HG03378 (cell line): ENCODE results near the gene LRRC7.

ENCODE experiments used
- ATAC-seq: cut with Tn5 transposase; IDR thresholded peaks from one replicate; pipeline ENCODE4 v1.9.1; 2021; ENCODE audit warnings: mild to moderate bottlenecking, moderate library complexity; ENCODE audit not compliant: unreplicated experiment

LRRC7 gene

DNA sequence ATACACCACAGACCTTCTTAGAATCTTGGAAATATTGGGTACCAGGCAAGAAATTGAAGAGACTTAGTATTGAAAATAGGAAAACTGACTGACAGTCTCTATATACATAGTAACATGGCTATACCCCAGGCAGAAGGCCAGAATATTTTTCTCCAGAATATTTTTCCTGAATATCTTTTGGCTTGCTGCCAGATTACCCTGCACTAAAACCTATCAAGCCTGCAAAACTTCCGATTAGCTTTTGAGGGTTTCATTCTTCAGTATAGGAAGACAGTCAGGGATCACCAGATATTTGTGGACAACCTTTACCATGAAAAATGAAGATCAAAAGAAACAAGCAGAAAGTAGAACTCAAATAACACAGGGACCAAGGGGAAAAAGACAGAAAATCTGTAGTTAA, 187.9 kb downstream of the LRRC7 start:
- no peak for ATAC-seq

DNA sequence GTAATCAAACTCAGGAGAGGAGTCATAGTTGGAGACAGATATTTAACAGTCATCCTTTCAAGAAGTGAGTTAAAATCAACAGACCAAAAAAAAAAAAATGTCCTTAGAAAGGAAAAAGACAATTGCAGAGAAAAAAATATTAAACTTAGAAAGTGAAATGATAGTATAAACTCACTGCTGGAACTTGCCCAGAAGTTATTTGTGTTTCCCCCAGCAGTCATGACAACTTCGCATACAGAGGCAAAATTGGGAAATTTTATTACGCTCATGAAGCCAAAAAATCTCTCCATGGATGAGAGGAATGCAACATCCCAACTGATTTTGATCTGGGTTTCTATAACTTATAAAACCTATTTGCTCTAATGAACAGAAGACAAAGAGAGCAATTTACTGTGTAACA, 198.2 kb downstream of the LRRC7 start:
- no peak for ATAC-seq

DNA sequence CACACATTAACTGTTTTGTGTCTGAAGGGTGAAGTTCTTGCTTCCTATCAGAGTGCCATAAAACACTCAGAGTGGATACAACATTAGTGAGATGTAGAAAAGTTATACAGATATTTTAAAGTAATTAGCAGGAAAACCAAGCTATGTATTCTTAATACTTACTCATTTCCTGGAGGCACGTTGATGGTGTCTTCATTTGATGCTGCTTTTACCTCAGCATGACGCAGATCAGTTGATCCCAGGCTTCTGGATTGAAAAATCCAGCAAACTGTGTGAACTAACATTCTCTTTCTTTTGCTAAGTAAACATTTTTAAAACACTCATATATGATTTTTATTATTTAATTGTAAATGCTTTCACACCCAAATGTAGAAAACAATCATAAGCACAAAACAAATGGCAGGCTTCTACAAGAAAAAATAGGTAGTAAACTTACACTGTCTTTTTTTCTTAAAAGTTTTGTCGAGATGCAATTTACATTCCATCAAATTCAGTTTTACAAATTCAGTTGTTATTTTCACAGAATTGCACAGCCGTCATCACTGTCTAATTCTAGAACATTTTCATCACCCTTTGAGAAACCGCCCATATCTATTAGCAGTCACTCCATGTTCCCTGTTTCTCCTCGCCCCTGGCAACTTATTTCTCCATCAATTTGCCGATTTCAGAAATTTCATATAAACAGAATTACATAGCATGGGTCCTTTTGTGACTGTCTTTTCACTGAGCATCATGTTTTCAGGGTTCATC, 198.9 kb downstream of the LRRC7 start:
- no peak for ATAC-seq

DNA sequence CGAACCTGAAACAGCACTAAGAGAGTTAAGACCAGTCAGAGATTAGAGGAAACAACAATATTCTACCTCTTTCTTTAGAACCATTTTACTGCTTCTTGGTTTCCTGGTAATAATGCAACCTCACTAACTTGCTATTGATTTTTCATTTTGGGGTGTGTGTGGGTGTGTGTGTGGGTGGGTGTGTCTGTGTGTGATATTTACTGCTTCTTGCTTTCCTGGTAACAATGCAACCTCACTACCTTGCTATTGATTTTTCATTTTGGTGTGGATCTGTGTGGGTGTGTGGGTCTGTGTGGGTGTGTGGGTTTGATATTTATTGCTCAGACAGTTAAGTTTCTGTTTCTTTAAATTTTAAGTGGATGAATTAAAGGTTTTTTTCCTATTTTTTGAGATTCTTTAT, 208.8 kb downstream of the LRRC7 start:
- ATAC-seq = no peak

DNA sequence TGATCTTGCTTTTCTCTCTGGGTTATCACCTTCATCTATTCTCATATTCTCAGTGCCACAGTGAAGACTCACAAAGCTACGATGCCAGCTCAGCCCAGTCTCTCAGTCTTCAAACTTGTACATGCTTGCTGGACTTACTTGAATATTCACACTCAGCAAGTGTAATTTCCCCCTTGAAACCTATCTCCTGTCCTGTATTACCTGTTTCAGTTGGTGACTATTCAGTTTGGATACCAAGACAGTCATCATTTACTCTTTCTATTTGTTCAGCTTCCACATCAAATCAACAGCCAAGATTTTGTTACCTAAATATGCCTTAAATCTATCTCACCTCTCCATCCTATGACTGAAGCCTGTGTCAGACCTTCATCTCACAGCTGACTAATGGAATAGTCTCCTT, 209.7 kb downstream of the LRRC7 start:
- ATAC-seq = no peak

DNA sequence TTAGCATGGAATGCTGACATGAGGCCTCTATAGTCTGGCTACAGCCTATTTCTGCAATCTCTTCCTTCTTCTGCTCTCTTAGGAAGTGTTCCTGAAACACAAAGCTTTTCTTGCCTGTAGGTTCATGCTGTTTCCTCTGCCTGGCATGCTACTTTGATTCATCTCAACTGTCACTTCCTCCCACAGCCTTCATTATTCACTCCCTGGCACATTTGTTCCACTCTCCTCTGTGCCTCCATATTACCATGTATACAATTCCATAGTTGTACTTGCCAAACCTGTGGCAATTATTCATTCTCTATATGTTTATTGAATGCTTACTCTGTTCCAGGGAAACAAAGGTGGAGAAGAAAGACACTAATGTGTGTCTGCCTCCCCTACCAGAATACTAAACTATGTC, 210.2 kb downstream of the LRRC7 start:
- ATAC-seq = no peak

DNA sequence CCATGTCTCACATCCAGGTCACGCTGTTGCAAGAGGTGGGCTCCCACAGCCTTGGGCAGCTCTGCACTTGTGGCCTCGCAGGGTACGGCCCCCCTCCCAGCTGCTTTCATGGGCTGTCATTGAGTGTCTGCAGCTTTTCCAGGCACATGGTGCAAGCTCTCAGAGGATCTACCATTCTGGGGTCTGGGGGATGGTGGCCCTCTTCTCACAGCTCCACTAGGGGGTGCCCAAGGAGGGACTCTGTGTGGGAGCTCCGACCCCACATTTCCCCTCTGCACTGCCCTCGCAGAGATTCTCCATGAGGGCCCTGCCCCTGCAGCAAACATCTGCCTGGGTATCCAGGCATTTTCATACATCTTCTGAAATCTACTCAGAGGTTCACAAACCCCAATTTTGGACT, 219.4 kb downstream of the LRRC7 start:
- no peak for ATAC-seq

DNA sequence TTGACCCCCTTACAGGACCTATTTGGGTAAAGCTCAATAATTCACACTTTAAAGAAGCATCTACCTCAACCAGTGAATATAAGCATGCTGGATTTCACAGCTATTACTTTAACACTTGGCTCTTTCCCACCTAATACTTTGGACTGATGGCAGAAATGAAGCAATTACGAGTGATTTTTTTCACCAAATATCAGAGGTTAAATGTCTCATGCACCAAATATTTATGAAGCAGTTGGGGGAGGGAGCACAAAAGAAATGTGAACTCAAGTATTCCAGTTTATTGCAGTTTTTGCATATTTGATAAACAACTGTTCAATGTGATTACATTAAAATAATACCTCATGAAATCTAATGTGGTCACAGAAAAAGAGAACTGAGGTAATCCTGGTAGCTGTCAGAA, 223.6 kb downstream of the LRRC7 start:
- ATAC-seq = no peak

DNA sequence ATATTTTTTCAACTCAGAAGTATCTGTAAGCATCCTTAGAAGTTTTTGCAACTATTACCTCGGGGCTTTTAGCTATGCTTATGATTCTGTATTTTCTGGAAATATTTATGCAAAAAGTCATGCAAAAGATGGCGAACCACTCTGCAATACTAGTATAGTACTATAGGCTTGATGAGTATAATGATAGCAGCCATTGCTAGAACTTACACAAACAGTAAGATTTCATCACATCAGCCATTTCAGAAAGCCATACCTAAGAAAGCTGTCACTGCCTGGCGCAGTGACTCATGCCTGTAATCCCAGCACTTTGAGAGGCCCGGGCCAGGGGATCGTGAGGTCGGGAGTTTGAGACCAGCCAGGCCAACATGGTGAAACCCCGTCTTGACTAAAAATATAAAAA, 227.1 kb downstream of the LRRC7 start:
- no peak for ATAC-seq

DNA sequence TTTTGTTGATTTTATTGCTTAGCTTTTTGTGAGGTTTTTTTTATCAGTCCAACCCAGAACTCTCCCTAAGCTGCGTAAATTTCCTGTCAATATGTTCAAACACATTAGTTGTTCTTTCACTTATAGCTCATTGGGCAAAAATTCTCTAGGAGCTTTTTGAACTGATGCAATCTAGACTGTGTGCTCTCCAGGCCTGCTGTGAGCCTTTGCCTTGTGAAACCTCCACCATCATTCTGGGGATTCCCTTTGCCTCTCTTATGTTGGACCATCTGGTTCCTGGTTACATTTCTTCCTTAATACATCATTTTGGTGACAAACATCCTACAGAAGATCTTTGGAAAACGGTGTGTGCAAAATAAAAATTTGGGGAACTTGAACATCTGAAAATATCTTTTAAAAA, 247.2 kb downstream of the LRRC7 start:
- ATAC-seq = no peak

DNA sequence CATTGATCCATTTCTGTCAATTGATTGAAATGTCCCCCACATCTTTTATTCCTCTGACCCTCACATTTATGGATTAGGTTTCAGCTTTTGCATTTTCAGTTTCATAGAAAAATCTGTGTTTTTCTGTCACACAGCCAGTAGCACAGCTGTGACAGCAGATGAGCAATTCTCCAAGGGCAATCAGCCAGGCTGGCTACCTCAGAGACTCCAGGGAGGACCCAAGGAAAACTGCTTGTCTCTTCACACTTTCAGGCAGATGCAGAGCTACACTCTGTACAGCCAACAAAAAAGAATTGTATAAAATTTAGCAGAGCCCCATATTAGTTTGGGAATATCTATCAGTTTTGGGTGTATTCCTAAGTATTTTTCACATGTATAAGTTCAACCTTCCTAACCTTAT, 257.2 kb downstream of the LRRC7 start:
- no peak for ATAC-seq

DNA sequence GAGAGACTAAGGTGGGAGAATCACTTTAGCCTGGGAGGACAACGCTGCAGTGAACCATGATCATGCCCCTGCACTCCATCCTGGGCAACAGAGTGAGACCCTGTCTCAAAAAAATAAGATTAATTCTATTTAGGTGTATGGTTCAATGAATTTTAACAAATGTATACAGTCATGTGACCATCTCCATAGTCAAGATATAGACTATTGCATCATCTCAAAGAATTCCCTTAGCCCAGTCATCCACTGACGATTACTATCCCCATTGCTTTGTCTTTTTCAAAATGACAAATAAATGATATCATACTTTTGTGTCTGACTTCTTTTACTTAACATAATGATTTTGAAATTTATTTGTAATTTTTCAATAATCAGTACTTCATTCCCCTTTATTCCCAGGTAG, 260.0 kb downstream of the LRRC7 start:
- no peak for ATAC-seq

DNA sequence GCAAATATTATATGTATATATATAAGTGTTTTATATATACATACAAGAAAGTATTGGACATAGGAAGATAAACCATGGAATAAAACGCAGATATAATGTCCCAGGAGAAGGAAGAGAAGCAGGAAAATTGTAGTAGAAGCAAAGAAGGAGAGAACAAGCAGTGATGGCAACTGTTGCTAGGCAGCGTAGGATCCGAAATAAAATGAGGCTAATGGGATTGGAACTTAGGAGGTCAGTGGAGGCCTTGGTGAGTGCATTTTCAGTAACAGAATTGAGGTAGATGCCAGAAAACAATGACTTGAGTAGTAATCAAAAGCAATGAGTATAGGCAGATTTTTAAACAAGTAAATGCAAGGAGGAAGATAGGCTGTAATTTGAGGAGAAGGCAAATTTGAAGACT, 265.8 kb downstream of the LRRC7 start:
- ATAC-seq = no peak

DNA sequence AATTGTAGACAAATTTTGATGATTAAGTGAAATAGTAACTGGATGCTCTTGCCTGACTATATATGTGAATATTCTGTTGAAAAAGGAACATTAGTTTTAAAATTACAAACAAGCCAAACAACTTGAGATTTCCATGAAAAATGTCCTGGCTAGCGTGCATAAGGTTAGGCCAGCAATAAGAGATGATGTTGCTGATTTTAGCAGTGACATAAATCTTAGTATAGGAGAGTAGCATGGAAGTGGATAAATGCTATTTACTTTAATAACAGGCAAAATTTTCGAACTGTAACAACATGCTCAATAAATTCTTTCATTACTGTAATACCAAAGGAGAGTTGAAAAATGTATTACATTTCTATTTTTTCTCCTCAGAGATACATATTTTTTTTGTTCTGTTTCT, 266.6 kb downstream of the LRRC7 start:
- ATAC-seq = no peak

DNA sequence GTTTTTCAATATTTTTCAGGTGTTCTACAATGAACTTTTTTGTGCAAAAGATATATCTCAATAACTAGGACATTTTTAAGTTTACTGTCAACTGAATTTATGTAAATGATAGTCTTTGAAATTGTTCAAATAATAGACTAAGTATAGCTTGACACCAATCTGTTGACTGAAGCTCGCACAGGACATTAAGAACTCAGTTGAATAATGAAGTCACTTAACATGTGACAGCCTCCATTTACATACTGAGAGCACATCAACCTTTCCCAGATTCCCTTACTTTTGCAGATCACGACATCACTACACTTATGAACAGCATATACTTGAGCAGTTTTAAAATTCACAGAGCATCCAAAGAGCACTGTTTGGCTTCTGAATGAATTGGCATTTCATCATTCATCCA, 268.2 kb downstream of the LRRC7 start:
- ATAC-seq = no peak

DNA sequence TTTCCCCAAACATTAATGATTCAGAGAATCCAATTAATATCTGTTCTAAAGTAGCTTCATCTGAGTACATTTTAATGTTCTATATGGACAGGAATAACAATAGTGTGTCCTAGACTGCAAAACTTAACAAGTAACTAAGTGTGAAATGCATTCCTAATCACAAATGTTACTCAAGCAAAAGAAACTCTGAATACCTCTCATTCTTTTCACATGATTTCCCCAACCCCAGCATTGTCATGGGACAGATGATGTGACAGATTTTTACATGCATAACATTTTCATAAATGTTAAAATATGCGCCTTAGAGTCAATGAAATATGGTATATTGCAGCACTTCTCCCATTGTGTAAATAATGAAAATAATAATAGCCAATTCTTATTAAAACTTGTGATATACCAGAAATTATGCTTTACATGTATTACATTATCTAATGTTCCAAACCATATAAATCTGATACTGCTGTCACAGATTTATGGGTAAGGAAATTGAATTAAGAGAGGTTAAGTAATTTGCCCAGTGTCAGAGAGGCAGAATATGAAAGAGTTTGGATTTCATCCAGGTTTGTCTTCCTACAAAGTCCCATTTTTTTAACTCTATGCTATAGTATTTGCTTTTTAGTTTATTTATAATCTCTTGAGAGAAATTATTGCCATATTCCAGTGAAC, 269.4 kb downstream of the LRRC7 start:
- no peak for ATAC-seq

DNA sequence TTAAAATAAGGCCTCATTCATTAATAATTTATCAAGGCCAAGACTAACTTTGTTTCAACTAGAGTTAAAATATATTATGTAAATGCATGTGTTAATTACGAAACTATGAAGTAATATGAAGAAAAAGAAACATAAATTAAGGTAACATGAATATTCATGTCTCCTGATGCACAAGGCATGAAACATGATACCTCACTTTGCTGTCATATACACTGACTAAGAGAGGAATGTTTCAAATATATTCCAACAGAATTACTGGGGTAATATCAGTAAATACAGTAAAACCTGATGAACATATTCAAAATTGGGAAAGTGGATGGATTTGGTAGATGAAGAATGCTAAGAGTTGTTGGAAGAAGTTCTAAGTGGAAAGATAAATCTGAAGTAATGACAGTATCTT, 274.6 kb downstream of the LRRC7 start:
- ATAC-seq = no peak

DNA sequence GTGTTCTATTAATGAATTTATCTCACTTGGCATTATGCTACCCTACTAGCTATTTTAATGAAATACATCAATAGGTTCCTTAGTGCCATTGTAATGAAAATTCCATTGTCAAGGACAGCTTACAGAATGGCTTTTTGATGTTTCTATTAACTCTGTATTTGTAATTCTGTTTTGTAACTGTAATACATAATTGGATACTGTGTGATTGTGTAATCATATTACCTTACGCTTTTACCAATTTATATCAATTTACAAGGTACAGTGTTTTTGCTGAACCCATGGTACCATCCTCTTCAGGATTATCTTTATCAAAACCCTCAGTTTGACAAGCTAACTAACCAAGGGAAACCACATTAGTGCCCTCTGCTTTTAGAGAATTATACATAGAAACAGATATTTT, 277.9 kb downstream of the LRRC7 start:
- ATAC-seq = no peak

DNA sequence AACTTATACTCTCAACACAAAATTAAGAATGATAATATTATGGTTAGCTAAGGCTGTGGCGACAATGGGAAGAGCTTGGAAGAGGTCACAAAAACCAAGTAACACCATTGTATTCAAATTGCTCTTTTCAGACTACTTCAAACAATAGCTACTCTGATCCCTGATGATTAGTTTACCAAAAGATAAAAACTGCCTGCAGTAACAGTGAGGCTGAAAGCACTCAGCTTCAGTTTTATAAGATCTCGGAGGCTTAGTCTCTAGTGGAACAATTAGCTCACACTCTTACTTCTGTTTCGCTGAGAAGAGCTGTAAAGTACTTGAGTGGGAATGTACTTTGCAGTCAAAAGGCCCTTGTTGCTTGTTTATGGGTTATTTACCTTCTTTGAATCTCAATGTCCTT, 278.5 kb downstream of the LRRC7 start:
- no peak for ATAC-seq

DNA sequence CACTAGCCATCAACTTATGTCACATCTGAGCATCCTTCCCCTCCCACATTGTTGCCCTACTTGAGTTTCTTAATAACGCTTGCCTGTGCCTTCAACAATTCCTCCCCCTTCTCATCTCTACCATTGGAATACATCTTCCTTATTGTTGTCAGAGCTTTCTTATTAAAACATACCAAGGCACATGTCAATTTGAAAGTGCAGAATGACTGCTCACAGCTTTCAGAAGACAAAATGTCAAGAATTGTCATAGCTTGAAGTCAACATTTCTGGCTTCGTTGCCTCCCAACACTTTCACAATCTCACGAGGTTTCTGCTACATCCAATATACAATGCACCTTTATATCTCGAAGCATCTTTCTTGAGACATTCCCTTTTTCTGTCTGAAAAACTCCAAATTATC, 279.9 kb downstream of the LRRC7 start:
- no peak for ATAC-seq

DNA sequence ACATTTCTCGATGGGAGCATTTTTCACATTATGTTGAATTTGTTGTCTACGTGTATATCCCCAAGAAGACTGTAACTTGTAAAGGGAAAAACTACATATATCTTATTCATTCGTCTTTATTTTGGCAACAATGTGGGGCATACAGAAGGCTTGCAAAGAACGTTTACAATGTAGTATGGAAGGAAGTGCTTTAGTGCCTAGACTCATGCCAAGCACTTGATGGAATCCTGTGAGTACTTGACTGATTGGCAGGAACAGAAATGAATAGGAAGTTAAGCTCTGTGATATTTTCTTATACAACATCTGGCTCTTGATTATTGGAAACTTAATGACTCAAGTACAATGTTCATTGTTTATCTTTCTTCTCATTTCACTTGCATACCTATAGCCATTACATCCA, 284.4 kb downstream of the LRRC7 start:
- ATAC-seq = no peak

DNA sequence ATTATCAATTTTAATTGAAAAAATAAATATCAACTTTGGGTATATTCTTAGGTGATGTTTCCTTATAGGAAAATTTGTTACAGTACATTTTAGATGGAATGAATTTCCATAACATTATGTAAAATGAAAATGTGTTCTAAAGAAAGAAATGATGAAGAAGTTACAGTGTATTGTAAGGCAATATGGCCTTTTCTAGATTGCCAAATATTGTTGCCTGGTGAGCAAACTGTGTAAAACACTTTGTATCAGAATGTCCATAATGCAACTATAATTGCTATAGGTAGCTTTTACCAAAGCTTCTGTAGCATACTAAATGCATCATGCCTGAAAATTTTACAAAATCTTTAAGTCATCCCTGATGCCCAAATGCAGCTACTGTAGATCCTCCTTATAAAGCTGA, 285.0 kb downstream of the LRRC7 start:
- ATAC-seq = no peak

DNA sequence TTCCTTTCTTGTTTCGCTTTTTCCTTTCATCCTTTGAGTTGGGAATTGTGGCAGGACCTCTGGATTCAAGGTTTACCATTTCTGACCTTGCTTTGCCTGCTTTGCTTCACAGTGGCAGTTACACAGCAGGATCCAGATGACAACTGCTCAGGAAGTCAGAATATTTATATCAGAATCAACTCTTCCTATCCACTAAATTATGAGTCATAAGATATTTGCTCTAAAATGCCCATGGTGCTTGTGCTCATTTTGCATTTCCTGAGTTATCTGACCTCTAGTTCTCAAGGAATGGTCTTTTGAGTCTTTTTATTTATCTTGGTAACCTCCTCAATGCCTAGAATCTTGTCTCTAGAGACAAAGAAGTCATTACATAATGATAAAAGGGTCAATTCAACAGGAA, 290.8 kb downstream of the LRRC7 start:
- ATAC-seq = no peak
